GM12878 (cell line): ENCODE measurements around the gene GMPPB. TPM values are rescaled to one million over a fixed set of nuclear protein-coding genes. Genes with fewer than 3 reads are reported as not detected.

ENCODE experiments used
- ATAC-seq: fragments of 200-7000 bp; cut with Tn5 transposase; 3 replicates; pipeline ENCODE4 v1.9.1; 2020; ENCODE audit warnings: mild to moderate bottlenecking, moderate library complexity
- BruUV-seq: library from RNA; stranded (reverse); fragments of 400-500 nt; replicated peaks from 2 replicates; lab custom pipeline; 2021; lab: Mats Ljungman, UMichigan
- CTCF ChIA-PET: fragments of 300-600 bp; sonication (Branson Sonifier 250); formaldehyde crosslinking; extraction: SDS; loops from one replicate; lab custom pipeline; 2021; ENCODE audit warnings: inconsistent platforms; lab: Yijun Ruan, JAX
- POLR2A ChIA-PET: fragments of 350-600 bp; formaldehyde crosslinking; extraction: SDS; loops from one replicate; lab custom pipeline; 2021; ENCODE audit warnings: inconsistent platforms; lab: Charles Lee
- RAD21 ChIA-PET: fragments of 300-600 bp; sonication (Branson Sonifier 250); formaldehyde crosslinking; loops from one replicate; lab custom pipeline; 2023; ENCODE audit warnings: antibody characterized with exemption; ENCODE audit not compliant: unreplicated experiment; lab: Charles Lee
- SMC1A ChIA-PET: fragments of 300-600 bp; sonication (Branson Sonifier 250); formaldehyde crosslinking; loops from one replicate; lab custom pipeline; 2023; ENCODE audit not compliant: unreplicated experiment, uncharacterized antibody; lab: Charles Lee
- DNase-seq: peaks from one replicate; pipeline ENCODE4 v3.0.0-alpha.2; 2011; ENCODE audit warnings: low read depth, low spot score
- FAIRE-seq: peaks from 3 replicates; lab custom pipeline; 2011; peaks lifted over from hg19 to GRCh38; lab: Jason Lieb, UNC
- H2AFZ ChIP-seq: 2 replicates; pipeline ENCODE4 v1.6.0; 2011; ENCODE audit warnings: low read depth, low read length, control low read depth; ENCODE audit not compliant: control insufficient read depth
- H3K27ac ChIP-seq: 2 replicates; pipeline ENCODE4 v1.5.1; 2011; ENCODE audit warnings: control low read depth; ENCODE audit not compliant: control insufficient read depth, insufficient read depth
- H3K27me3 ChIP-seq, 2 experiments: replicated peaks in 1 of 2; 2 replicates each; pipeline versions ENCODE4 v1.6.0 to v1.6.1; 2011; ENCODE audit warnings: low read length in 1 of 2; ENCODE audit not compliant: control insufficient read depth in 2 of 2, insufficient read depth in 2 of 2
- H3K36me3 ChIP-seq, 2 experiments: 2 replicates each; pipeline ENCODE4 v1.5.1; 2011; ENCODE audit warnings: low read length in 1 of 2; ENCODE audit not compliant: control insufficient read depth in 2 of 2, insufficient read depth in 2 of 2
- H3K4me1 ChIP-seq: 2 replicates; pipeline ENCODE4 v1.6.1; 2011; ENCODE audit warnings: mild to moderate bottlenecking, low read length, moderate library complexity, mixed read lengths; ENCODE audit not compliant: control insufficient read depth, insufficient read depth
- H3K4me2 ChIP-seq: 2 replicates; pipeline ENCODE4 v1.6.0; 2011; ENCODE audit warnings: control low read depth; ENCODE audit not compliant: control insufficient read depth, insufficient read depth
- H3K4me3 ChIP-seq: fragments of 200-600 bp; sonication (generic); 2 replicates; pipeline ENCODE4 v1.5.1; 2016
- H3K79me2 ChIP-seq: 2 replicates; pipeline ENCODE4 v1.6.0; 2011; ENCODE audit warnings: low read length; ENCODE audit not compliant: control insufficient read depth, insufficient read depth
- H3K9ac ChIP-seq: 2 replicates; pipeline ENCODE4 v1.8.0; 2011; ENCODE audit warnings: low read length, control low read depth, mixed read lengths; ENCODE audit not compliant: control insufficient read depth, insufficient read depth
- H3K9me3 ChIP-seq: replicated peaks from 3 replicates; pipeline ENCODE4 v1.5.1; 2011; ENCODE audit warnings: mild to moderate bottlenecking, low read length; ENCODE audit not compliant: control insufficient read depth, insufficient read depth
- H4K20me1 ChIP-seq: 2 replicates; pipeline ENCODE4 v1.6.0; 2011; ENCODE audit not compliant: control insufficient read depth, insufficient read depth
- BHLHE40 ChIP-seq, 2 experiments: fragments of 450-650 bp in 1 of 2; IDR thresholded peaks; 2 replicates each; pipeline ENCODE4 v1.6.1; 2011 to 2017; ENCODE audit warnings: low read depth in 2 of 2, borderline replicate concordance in 1 of 2, improper control_type of control experiment in 1 of 2, low read length in 1 of 2, mild to moderate bottlenecking in 1 of 2
- BMI1 ChIP-seq: fragments of 450-650 bp; IDR thresholded peaks from 2 replicates; pipeline ENCODE4 v1.6.1; 2016; ENCODE audit warnings: mild to moderate bottlenecking, moderate library complexity, borderline replicate concordance
- BRCA1 ChIP-seq: IDR thresholded peaks from 2 replicates; pipeline ENCODE4 v1.6.1; 2011; ENCODE audit warnings: low read depth, low read length, improper control_type of control experiment
- CEBPB ChIP-seq, 2 experiments: fragments of 150-350 bp in 1 of 2; IDR thresholded peaks; 2 replicates each; pipeline ENCODE4 v1.6.1; 2012 to 2014; ENCODE audit warnings: low read depth in 2 of 2, low read length in 2 of 2, borderline replicate concordance in 1 of 2, inconsistent platforms in 1 of 2
- EZH2 ChIP-seq: IDR thresholded peaks from 2 replicates; pipeline ENCODE4 v1.6.1; 2012; ENCODE audit warnings: low read depth, mild to moderate bottlenecking, control low read depth, inconsistent platforms, low read length, borderline replicate concordance; ENCODE audit not compliant: control insufficient read depth
- HDAC2 ChIP-seq: fragments of 200-600 bp; sonication (generic); IDR thresholded peaks from 2 replicates; pipeline ENCODE4 v1.6.1; 2017
- IRF4 ChIP-seq: IDR thresholded peaks from 2 replicates; pipeline ENCODE4 v1.6.1; 2011; ENCODE audit warnings: low read depth, low read length
- NBN ChIP-seq: fragments of 450-650 bp; IDR thresholded peaks from 2 replicates; pipeline ENCODE4 v1.6.1; 2016
- NFIC ChIP-seq: IDR thresholded peaks from 2 replicates; pipeline ENCODE4 v1.6.1; 2012; ENCODE audit warnings: low read depth, mild to moderate bottlenecking, inconsistent platforms, low read length, moderate library complexity
- POLR2AphosphoS2 ChIP-seq: IDR thresholded peaks from 2 replicates; pipeline ENCODE4 v1.6.1; 2011; ENCODE audit warnings: low read depth, mild to moderate bottlenecking, low read length, improper control_type of control experiment, moderate library complexity
- POU2F2 ChIP-seq: IDR thresholded peaks from 3 replicates; pipeline ENCODE4 v1.6.1; 2011; ENCODE audit warnings: low read depth, mild to moderate bottlenecking, low read length, borderline replicate concordance
- RBBP5 ChIP-seq: fragments of 200-600 bp; sonication (generic); conservative IDR thresholded peaks from 2 replicates; pipeline ENCODE4 v1.6.1; 2016
- RUNX3 ChIP-seq: IDR thresholded peaks from 2 replicates; pipeline ENCODE4 v1.6.1; 2012; ENCODE audit warnings: low read length, inconsistent platforms
- SMAD1 ChIP-seq: fragments of 450-650 bp; IDR thresholded peaks from 2 replicates; pipeline ENCODE4 v1.6.1; 2018; ENCODE audit warnings: mild to moderate bottlenecking, low read depth; ENCODE audit not compliant: partially characterized antibody
- TCF3 ChIP-seq: IDR thresholded peaks from 2 replicates; pipeline ENCODE4 v1.6.1; 2012; ENCODE audit warnings: low read depth, mild to moderate bottlenecking, low read length, borderline replicate concordance; ENCODE audit not compliant: insufficient read depth
- ZNF622 ChIP-seq: fragments of 450-650 bp; IDR thresholded peaks from 2 replicates; pipeline ENCODE4 v1.6.1; 2017; ENCODE audit warnings: mild to moderate bottlenecking, inconsistent platforms
- ZZZ3 ChIP-seq: IDR thresholded peaks from 2 replicates; pipeline ENCODE4 v1.6.1; 2011; ENCODE audit warnings: low read depth; ENCODE audit not compliant: control insufficient read depth, insufficient read length
- WGBS: methylation state at CpG from one replicate; pipeline ENCODE4 v1.1.6; 2016; ENCODE audit warnings: low lambda C conversion rate; ENCODE audit not compliant: insufficient replicate concordance, insufficient coverage; ENCODE audit errors: missing lambda C conversion rate; 5-methylcytosine and 5-hydroxymethylcytosine counted together
- in situ Hi-C: fragments of 300-500 bp; cut with MboI; formaldehyde crosslinking; loops from 9 replicates; pipeline ENCODE4 v1.14.3; 2018; ENCODE audit warnings: mixed read lengths
- intact Hi-C: fragments of 100-400 bp; cut with micrococcal nuclease; formaldehyde crosslinking; loops from one replicate; pipeline ENCODE4 v1.14.2; 2022; ENCODE audit not compliant: unreplicated experiment
- polyA plus RNA-seq, 11 experiments: library from polyadenylated mRNA; depleted of rRNA in 4 of 11; unstranded in 6 of 11; stranded (reverse) in 5 of 11; fragments of >200 nt; fragmentation: Nextera tagmentation in 4 of 11; fragmentation: Illumina TruSeq in 1 of 11; extraction: Ambion mirVana in 4 of 11; extraction: Trizol in 1 of 11; gene quantifications; 1 replicate in 1 of 11; 2 replicates in 10 of 11; pipeline versions ENCODE4 v1.2.1 to v1.2.3, GENCODE V29; 2011 to 2016; ENCODE audit warnings: inconsistent platforms in 2 of 11, missing spikeins in 2 of 11, low read depth in 1 of 11
- total RNA-seq, 4 experiments: library from RNA; depleted of rRNA in 3 of 4; stranded (reverse); fragments of >200 nt in 3 of 4; fragmentation: Illumina TruSeq in 1 of 4; extraction: Trizol in 1 of 4; gene quantifications; 2 replicates each; pipeline versions ENCODE4 v1.2.1 to v1.2.3, GENCODE V29; 2013 to 2021
- TF ChIP-seq, protein P1 (sequence below): fragments of 450-650 bp; IDR thresholded peaks from 2 replicates; pipeline ENCODE4 v1.6.1; 2016; ENCODE audit warnings: mild to moderate bottlenecking

Gene GMPPB
- total and polyA plus RNA-seq, 10 of the 15 experiments (the other 5 are each of a cell fraction or from before 2014, with no cell fraction given) = 2.3 to 99.5 (median 23.3) TPM

DNA sequence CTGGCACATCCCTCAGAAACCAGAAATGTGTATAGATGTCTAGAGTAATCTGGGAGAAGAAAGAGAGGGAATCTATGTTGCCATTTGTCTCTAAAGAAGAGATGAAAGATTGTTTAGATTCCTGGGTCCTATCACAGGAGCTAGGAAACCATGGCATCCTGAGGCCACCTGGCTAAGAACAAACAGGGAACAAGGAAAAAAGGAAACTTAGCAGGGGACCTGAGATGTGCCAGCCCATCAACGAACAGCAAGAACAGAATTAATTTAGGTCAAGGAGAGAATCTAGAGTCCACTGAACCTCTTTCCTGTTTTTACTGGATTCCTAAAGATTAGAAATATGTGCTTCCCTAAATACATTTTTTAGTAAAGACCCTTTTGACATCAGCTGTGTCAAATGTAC is 32.3 kb upstream of the GMPPB start:
- POLR2A ChIA-PET = no interaction called here
- no peak overlapping the region for H3K27ac ChIP-seq
- CTCF ChIA-PET = interaction anchor here (1.3 to 1.6 kb wide), 2 partner anchors 17 to 216 kb away, joined by 3 to 5 read pairs; no protein-coding TSS in a partner anchor
- H3K4me1 ChIP-seq = no peaks in the 10 kb centered on the region
- SMC1A ChIA-PET = no interaction called here
- no peak overlapping the region for H3K9ac ChIP-seq
- WGBS = 56% methylated on average over 1 of the region's 1 CpG
- FAIRE-seq (no peak), ATAC-seq (no peak)
- no peaks in the 10 kb centered on the region for H3K79me2 ChIP-seq
- intact Hi-C loops = no loop called here
- H2AFZ ChIP-seq = no peak overlapping the region
- H3K9me3 ChIP-seq = no peaks in the 10 kb centered on the region
- no peaks in the 10 kb centered on the region; a peak in 1 of 4 replicates for H3K36me3 ChIP-seq
- no peaks in the 10 kb centered on the region for H3K27me3 ChIP-seq
- in situ Hi-C loops = no loop called here
- no TSS peak for BruUV-seq
- TF ChIP-seq BHLHE40 (IDR thresholded peaks at IDR 0.05; ENCODE audit: borderline replicate concordance in 1 of 2, low read depth in 2 of 2, low read length in 1 of 2) (no peak), POLR2AphosphoS2 (no peak), RBBP5 (no peak), BMI1 (no peak), SMAD1 (no peak), NFIC (no peak), TCF3 (no peak), BRCA1 (no peak), EZH2 (no peak), POU2F2 (no peak), IRF4 (no peak), ZNF622 (no peak), RUNX3 (no peak), HDAC2 (no peak), NBN (no peak), ZZZ3 (no peak), CEBPB (IDR thresholded peaks at IDR 0.05; ENCODE audit: borderline replicate concordance in 1 of 2, low read depth in 2 of 2, low read length in 2 of 2) (no peak)
- TF ChIP-seq, protein P1, sequence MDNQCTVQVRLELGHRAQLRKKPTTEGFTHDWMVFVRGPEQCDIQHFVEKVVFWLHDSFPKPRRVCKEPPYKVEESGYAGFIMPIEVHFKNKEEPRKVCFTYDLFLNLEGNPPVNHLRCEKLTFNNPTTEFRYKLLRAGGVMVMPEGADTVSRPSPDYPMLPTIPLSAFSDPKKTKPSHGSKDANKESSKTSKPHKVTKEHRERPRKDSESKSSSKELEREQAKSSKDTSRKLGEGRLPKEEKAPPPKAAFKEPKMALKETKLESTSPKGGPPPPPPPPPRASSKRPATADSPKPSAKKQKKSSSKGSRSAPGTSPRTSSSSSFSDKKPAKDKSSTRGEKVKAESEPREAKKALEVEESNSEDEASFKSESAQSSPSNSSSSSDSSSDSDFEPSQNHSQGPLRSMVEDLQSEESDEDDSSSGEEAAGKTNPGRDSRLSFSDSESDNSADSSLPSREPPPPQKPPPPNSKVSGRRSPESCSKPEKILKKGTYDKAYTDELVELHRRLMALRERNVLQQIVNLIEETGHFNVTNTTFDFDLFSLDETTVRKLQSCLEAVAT = no peak
- TF ChIP-seq, all 136 proteins: peak for 0
- no peaks in the 10 kb centered on the region; the same call in 1 of the 2 replicates for H4K20me1 ChIP-seq
- H3K4me3 ChIP-seq = no peak overlapping the region
- RAD21 ChIA-PET = no interaction called here
- DNase-seq = no peak
- no peak overlapping the region for H3K4me2 ChIP-seq
